Testis (tissue), 2 donors: Measurements from ENCODE around the gene RASGRF1.

Experiments used
- CTCF ChIP-seq, 3 experiments: fragments of 450-650 bp in 2 of 3; fragments of 200-600 bp in 1 of 3; sonication (generic) in 1 of 3; IDR thresholded peaks; one replicate each; pipeline ENCODE4 v1.5.1; 2016 to 2019; ENCODE audit warnings: antibody characterized with exemption in 3 of 3, mild to moderate bottlenecking in 2 of 3, moderate library complexity in 1 of 3
- POLR2A ChIP-seq: fragments of 450-650 bp; IDR thresholded peaks from one replicate; pipeline ENCODE4 v1.6.1; 2017; ENCODE audit warnings: antibody characterized with exemption, mild to moderate bottlenecking, moderate library complexity

DNA sequence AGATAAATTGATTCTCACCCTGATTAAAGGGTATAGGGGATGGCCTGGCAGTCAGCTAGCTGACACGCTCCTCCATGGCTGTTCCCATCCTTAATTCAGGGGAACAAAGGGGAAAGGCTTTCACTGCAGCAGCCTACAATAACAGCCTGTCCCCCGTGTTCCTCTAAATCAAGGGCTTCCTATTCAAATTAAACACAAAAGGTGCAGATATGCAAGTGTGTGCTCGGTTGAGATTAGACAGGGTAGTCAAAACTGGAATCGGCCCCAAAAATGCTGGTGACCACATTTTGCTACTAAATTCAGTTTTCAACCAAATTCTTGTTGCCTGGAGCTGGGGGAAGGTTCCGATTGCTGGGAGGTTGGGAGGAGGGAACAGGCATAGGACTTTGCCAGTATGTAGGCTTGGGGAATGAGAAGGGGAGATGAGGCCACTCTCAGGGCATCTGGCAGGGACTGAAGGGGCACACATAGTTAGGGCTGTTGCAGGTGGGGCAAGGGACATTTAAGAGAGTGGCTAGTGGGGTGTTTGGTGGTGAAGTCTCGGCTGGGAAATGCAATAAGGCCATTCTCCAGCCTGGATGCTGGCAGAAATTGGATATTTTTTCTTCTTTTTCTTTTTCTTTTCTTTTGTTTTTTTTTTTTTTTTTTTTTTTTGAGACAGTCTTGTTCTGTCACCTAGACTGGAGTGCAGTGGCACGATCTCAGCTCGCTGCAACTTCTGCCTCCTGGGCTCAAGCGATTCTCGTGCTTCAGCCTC is 112.8 kb downstream of the RASGRF1 start:
- no peak for TF ChIP-seq POLR2A
- TF ChIP-seq CTCF (IDR thresholded peaks at IDR 0.05): no peak
